Measurements from ENCODE around the gene ONECUT1.

DNA sequence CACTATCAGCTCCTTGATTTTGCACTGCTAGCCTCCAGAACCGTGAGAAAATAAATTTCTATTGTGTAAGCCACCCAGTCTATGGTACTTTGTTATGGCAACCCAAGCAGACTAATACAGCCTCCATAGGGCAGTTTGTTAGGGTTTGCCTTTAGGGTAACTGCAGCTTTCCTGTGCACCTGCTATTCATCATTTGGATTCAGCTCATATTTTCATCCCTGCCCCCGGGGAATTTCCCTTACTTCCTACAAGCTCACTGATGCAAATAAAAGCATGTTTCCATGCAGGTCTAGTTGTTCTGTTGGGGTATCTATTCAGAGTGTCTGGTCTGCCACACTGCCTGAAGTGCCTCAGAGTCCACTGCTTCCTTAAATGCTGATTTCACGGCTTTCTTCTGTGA lies 62.3 kb downstream of the ONECUT1 start:
- TF ChIP-seq, protein P1, sequence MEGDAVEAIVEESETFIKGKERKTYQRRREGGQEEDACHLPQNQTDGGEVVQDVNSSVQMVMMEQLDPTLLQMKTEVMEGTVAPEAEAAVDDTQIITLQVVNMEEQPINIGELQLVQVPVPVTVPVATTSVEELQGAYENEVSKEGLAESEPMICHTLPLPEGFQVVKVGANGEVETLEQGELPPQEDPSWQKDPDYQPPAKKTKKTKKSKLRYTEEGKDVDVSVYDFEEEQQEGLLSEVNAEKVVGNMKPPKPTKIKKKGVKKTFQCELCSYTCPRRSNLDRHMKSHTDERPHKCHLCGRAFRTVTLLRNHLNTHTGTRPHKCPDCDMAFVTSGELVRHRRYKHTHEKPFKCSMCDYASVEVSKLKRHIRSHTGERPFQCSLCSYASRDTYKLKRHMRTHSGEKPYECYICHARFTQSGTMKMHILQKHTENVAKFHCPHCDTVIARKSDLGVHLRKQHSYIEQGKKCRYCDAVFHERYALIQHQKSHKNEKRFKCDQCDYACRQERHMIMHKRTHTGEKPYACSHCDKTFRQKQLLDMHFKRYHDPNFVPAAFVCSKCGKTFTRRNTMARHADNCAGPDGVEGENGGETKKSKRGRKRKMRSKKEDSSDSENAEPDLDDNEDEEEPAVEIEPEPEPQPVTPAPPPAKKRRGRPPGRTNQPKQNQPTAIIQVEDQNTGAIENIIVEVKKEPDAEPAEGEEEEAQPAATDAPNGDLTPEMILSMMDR (IDR thresholded peaks at IDR 0.05): no peak
- TF ChIP-seq, protein P2, sequence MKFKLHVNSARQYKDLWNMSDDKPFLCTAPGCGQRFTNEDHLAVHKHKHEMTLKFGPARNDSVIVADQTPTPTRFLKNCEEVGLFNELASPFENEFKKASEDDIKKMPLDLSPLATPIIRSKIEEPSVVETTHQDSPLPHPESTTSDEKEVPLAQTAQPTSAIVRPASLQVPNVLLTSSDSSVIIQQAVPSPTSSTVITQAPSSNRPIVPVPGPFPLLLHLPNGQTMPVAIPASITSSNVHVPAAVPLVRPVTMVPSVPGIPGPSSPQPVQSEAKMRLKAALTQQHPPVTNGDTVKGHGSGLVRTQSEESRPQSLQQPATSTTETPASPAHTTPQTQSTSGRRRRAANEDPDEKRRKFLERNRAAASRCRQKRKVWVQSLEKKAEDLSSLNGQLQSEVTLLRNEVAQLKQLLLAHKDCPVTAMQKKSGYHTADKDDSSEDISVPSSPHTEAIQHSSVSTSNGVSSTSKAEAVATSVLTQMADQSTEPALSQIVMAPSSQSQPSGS (CRISPR knock-in tag; IDR thresholded peaks at IDR 0.05; ENCODE audit: borderline replicate concordance, low read depth): no peak
- TF ChIP-seq, protein P3, sequence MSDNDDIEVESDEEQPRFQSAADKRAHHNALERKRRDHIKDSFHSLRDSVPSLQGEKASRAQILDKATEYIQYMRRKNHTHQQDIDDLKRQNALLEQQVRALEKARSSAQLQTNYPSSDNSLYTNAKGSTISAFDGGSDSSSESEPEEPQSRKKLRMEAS (CRISPR knock-in tag; IDR thresholded peaks at IDR 0.05): no peak
- TF ChIP-seq, protein P4, sequence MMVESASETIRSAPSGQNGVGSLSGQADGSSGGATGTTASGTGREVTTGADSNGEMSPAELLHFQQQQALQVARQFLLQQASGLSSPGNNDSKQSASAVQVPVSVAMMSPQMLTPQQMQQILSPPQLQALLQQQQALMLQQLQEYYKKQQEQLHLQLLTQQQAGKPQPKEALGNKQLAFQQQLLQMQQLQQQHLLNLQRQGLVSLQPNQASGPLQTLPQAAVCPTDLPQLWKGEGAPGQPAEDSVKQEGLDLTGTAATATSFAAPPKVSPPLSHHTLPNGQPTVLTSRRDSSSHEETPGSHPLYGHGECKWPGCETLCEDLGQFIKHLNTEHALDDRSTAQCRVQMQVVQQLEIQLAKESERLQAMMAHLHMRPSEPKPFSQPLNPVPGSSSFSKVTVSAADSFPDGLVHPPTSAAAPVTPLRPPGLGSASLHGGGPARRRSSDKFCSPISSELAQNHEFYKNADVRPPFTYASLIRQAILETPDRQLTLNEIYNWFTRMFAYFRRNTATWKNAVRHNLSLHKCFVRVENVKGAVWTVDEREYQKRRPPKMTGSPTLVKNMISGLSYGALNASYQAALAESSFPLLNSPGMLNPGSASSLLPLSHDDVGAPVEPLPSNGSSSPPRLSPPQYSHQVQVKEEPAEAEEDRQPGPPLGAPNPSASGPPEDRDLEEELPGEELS (CRISPR knock-in tag; IDR thresholded peaks at IDR 0.05): no peak
- TF ChIP-seq, protein P5, sequence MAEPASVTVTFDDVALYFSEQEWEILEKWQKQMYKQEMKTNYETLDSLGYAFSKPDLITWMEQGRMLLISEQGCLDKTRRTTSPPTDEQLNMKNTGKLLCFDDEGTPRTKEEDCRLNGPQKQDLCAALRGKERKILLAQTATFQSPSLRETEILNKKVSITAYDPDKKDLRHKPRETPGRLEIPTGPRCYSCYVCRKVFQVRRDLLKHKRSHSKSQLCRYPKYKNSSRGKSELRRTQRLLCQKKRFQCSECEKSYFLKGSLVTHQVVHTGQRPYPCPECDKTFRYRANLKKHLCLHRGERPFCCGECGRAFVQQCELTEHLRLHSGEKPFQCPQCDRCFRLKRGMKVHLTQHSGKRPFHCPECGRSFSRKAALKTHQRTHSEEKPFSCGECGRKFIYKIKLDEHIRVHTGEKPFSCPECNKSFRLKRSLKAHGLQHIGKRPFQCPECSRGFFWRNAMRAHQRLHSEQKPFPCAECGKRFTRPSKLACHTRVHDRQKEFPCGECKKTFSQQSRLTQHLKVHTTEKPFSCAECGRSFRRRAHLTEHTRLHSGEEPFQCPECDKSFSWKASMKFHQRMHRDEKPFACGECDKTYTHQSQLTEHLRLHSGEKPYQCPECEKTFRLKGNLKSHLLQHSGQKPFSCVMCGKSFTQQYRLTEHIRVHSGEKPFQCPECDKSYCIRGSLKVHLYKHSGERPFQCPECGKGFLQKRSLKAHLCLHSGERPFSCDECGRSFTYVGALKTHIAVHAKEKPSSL (CRISPR knock-in tag; conservative IDR thresholded peaks at IDR 0.05): no peak
- no peak for TF ChIP-seq ZNF138 (CRISPR knock-in tag; conservative IDR thresholded peaks at IDR 0.05)
